Endothelial cell (in vitro differentiated cells): Measurements from ENCODE around the gene NCOA3. TPM values are rescaled to one million over a fixed set of nuclear protein-coding genes. Genes with fewer than 3 reads are reported as not detected.

Experiments used
- DNase-seq: peaks from one replicate; pipeline ENCODE4 v3.0.0; 2021; ENCODE audit warnings: low spot score
- H3K27ac Mint-ChIP-seq: one replicate; pipeline ENCODE4 v1.8.0; 2021; ENCODE audit warnings: mixed read lengths, inconsistent platforms; ENCODE audit not compliant: unreplicated experiment
- H3K27me3 Mint-ChIP-seq: one replicate; pipeline ENCODE4 v1.8.0; 2021; ENCODE audit warnings: mild to moderate bottlenecking, moderate library complexity, mixed read lengths, inconsistent platforms; ENCODE audit not compliant: unreplicated experiment
- H3K36me3 Mint-ChIP-seq: one replicate; pipeline ENCODE4 v1.8.0; 2021; ENCODE audit warnings: mild to moderate bottlenecking, low read depth, mixed read lengths, inconsistent platforms; ENCODE audit not compliant: unreplicated experiment
- H3K4me1 Mint-ChIP-seq: one replicate; pipeline ENCODE4 v1.8.0; 2021; ENCODE audit warnings: mild to moderate bottlenecking, mixed read lengths, inconsistent platforms; ENCODE audit not compliant: unreplicated experiment
- H3K4me3 Mint-ChIP-seq: one replicate; pipeline ENCODE4 v1.8.0; 2021; ENCODE audit warnings: mild to moderate bottlenecking, mixed read lengths, inconsistent platforms; ENCODE audit not compliant: unreplicated experiment
- H3K9me3 Mint-ChIP-seq: one replicate; pipeline ENCODE4 v1.8.0; 2021; ENCODE audit warnings: mixed read lengths, inconsistent platforms; ENCODE audit not compliant: unreplicated experiment
- CTCF ChIP-seq: fragments of 200-600 bp; sonication (generic); IDR thresholded peaks from one replicate; pipeline ENCODE4 v1.5.0; 2021; ENCODE audit warnings: antibody characterized with exemption; ENCODE audit not compliant: unreplicated experiment
- total RNA-seq: library from RNA; stranded (reverse); fragmentation: NEBNext Ultra II Directional; extraction: Animal tissue kit (Norgen Biotek cat#: 25700); gene quantifications from one replicate; pipeline ENCODE4 v1.2.1, GENCODE V29; 2021; ENCODE audit not compliant: unreplicated experiment

Gene NCOA3
- total RNA-seq, 1 donor from 2014 or later: 54.8 TPM

GRCh38 chr20:47479093-47479492 is 22.6 kb upstream of the NCOA3 start:
- TF ChIP-seq CTCF: no peak
- no peak overlapping the region for H3K4me3 Mint-ChIP-seq
- H3K9me3 Mint-ChIP-seq: no peaks in the 10 kb centered on the region
- peaks cover 2% of the 10 kb centered on the region for H3K27me3 Mint-ChIP-seq
- DNase-seq: no peak
- H3K27ac Mint-ChIP-seq: peak overlapping the region; percentile 91
- peaks cover 4% of the 10 kb centered on the region for H3K36me3 Mint-ChIP-seq
- H3K4me1 Mint-ChIP-seq: peaks cover 16% of the 10 kb centered on the region

- Mint-ChIP-seq H3K27me3 (peaks cover 2% of the 10 kb centered on the region), H3K36me3 (peaks cover 4% of the 10 kb centered on the region), H3K4me1 (peaks cover 16% of the 10 kb centered on the region), H3K9me3 (no peaks in the 10 kb centered on the region), H3K27ac (peak overlapping the region; percentile 91), H3K4me3 (no peak overlapping the region)
- no peak for TF ChIP-seq CTCF
- no peak for DNase-seq
Observed at GRCh38 chr20:47479506-47479905, 22.2 kb upstream of the NCOA3 start.

GRCh38 chr20:47480239-47480638 is 21.4 kb upstream of the NCOA3 start:
- Mint-ChIP-seq H3K4me3 (no peak overlapping the region), H3K36me3 (peaks cover 4% of the 10 kb centered on the region), H3K27ac (no peak overlapping the region), H3K9me3 (no peaks in the 10 kb centered on the region), H3K27me3 (peaks cover 4% of the 10 kb centered on the region), H3K4me1 (peaks cover 18% of the 10 kb centered on the region)
- TF ChIP-seq CTCF: no peak
- DNase-seq: no peak

GRCh38 chr20:47480705-47481104 is 21.0 kb upstream of the NCOA3 start:
- Mint-ChIP-seq H3K9me3 (no peaks in the 10 kb centered on the region), H3K36me3 (peaks cover 4% of the 10 kb centered on the region), H3K27ac (peak overlapping the region; percentile 70), H3K4me1 (peaks cover 18% of the 10 kb centered on the region), H3K4me3 (no peak overlapping the region), H3K27me3 (peaks cover 4% of the 10 kb centered on the region)
- DNase-seq: no peak
- no peak for TF ChIP-seq CTCF

- H3K9me3 Mint-ChIP-seq: no peaks in the 10 kb centered on the region
- H3K4me1 Mint-ChIP-seq: peaks cover 17% of the 10 kb centered on the region
- no peak for DNase-seq
- H3K27me3 Mint-ChIP-seq: peaks cover 4% of the 10 kb centered on the region
- H3K4me3 Mint-ChIP-seq: no peak overlapping the region
- no peak for TF ChIP-seq CTCF
- H3K36me3 Mint-ChIP-seq: peaks cover 4% of the 10 kb centered on the region
- H3K27ac Mint-ChIP-seq: no peak overlapping the region
Observed at GRCh38 chr20:47481330-47482216, 20.1 kb upstream of the NCOA3 start.
